ENCODE measurements around the gene HLA-DPB1.

Gene HLA-DPB1

DNA sequence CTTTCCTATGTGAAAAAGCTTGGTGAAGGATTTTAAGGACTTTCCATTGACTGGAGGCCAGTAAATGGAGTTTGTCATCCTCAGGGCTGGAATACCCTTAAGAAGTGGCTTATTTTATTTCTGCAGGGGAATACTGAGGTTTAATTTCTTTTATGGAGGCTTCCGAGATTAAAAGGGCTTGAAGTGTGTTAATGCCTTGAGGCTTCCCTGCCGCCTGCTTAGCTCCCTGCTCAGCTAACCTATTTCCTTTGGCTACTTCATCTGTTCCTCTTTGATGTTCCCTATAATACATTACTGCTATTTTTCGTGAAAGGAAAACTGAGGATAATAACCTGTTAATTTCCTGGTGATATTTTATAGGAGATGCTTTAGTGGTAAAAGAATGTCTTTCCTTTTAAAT is 44.2 kb downstream of the HLA-DPB1 start:
- POLR2A ChIA-PET = no interaction called here
- no peak for DNase-seq (ENCODE audit: extremely low spot score)
- TF ChIP-seq, protein P1, sequence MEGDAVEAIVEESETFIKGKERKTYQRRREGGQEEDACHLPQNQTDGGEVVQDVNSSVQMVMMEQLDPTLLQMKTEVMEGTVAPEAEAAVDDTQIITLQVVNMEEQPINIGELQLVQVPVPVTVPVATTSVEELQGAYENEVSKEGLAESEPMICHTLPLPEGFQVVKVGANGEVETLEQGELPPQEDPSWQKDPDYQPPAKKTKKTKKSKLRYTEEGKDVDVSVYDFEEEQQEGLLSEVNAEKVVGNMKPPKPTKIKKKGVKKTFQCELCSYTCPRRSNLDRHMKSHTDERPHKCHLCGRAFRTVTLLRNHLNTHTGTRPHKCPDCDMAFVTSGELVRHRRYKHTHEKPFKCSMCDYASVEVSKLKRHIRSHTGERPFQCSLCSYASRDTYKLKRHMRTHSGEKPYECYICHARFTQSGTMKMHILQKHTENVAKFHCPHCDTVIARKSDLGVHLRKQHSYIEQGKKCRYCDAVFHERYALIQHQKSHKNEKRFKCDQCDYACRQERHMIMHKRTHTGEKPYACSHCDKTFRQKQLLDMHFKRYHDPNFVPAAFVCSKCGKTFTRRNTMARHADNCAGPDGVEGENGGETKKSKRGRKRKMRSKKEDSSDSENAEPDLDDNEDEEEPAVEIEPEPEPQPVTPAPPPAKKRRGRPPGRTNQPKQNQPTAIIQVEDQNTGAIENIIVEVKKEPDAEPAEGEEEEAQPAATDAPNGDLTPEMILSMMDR (IDR thresholded peaks at IDR 0.05; ENCODE audit: control extremely low read depth, extremely low read depth, low read depth, missing control alignments) = no peak
- CTCF ChIA-PET = interaction anchor here (0.8 to 6.8 kb wide), 16 partner anchors 8 to 167 kb away, joined by 3 to 66 read pairs (median 5); partner anchors contain the start of gene HLA-DMA

DNA sequence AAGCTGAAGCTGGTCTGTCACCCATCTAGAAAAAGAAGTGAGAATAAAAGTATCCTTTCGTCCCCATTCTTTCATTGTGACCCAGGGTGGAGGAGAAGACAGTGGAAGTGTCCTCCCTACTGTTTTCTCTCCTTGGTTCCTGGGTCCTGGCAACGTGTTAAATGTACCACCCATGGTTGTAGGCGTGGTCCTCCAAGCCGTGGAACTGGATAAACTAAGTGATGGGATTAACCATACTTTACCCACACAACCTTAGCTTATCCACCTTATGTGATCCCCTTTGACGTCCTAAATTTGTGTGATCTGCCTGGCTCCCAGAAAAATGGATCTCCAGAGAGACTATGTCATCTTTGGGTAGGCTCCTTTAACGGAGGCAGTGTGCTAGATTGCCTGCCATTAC is 47.4 kb downstream of the HLA-DPB1 start:
- ChIA-PET CTCF (interaction anchor here (1.2 to 9.1 kb wide), 5 partner anchors 14 to 126 kb away, joined by 3 to 89 read pairs (median 17); no protein-coding TSS in a partner anchor), POLR2A (no interaction called here)
- no peak for DNase-seq (ENCODE audit: extremely low spot score)
- TF ChIP-seq, protein P1 (IDR thresholded peaks at IDR 0.05; ENCODE audit: control extremely low read depth, extremely low read depth, low read depth, missing control alignments) = no peak

- no peak for DNase-seq (ENCODE audit: extremely low spot score)
- CTCF ChIA-PET = interaction anchor here (0.7 to 9.1 kb wide), 14 partner anchors 10 to 125 kb away, joined by 3 to 89 read pairs (median 8); no protein-coding TSS in a partner anchor
- POLR2A ChIA-PET = no interaction called here
- TF ChIP-seq, protein P1 (IDR thresholded peaks at IDR 0.05; ENCODE audit: control extremely low read depth, extremely low read depth, low read depth, missing control alignments) = peak; percentile 17
Observed at GRCh38 chr6:33123732-33124524, 48.1 kb downstream of the HLA-DPB1 start.

DNA sequence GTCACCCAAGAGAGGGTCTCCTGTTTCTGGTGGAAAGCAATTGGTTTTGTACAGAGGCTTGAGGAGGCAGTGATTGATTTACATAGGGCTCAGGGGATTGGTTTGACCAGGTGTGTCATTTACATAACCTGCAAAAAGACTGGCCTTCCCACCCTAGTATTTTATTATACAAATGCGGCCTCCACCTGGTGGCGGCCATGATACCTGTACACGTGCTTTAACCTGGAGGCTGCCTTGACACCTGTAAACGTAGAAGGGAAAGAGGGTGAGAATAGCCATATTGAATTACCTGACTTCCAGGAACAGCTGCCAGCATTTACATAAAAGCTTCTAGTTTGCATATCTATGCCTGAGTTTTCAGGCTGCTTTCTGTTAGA is 48.7 kb downstream of the HLA-DPB1 start:
- CTCF ChIA-PET = interaction anchor here (0.9 to 9.1 kb wide), 14 partner anchors 6 to 125 kb away, joined by 3 to 89 read pairs (median 11); no protein-coding TSS in a partner anchor
- DNase-seq (ENCODE audit: extremely low spot score) = no peak
- TF ChIP-seq, protein P1 (IDR thresholded peaks at IDR 0.05; ENCODE audit: control extremely low read depth, extremely low read depth, low read depth, missing control alignments) = no peak
- POLR2A ChIA-PET = no interaction called here

DNA sequence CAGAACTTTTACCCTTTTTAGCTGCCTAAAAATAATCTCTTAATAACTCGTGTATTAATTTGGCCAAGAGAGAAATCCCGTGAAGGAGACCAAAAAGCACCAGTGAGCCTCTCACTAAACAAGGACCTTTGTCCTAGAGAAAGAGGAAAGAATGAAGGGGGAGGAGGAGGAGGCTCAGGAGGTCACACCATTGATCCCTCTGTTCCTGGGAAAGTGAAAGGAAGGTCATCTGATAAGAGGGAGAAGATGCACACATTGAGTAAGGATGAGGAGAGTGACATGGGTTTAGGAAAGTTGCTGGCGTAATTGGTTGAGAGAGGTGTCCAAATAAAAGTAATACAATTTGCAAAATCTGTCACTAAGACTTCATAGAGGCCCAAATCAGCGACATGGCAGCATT is 49.2 kb downstream of the HLA-DPB1 start:
- POLR2A ChIA-PET = no interaction called here
- no peak for DNase-seq (ENCODE audit: extremely low spot score)
- CTCF ChIA-PET = interaction anchor here (1.2 to 9.1 kb wide), 13 partner anchors 6 to 124 kb away, joined by 3 to 89 read pairs (median 14); no protein-coding TSS in a partner anchor
- TF ChIP-seq, protein P1 (IDR thresholded peaks at IDR 0.05; ENCODE audit: control extremely low read depth, extremely low read depth, low read depth, missing control alignments) = no peak

GRCh38 chr6:33126101-33126714 is 50.4 kb downstream of the HLA-DPB1 start:
- peak; percentile 64 for DNase-seq (ENCODE audit: extremely low spot score)
- ChIA-PET POLR2A (no interaction called here), CTCF (interaction anchor here (0.6 to 9.1 kb wide), 32 partner anchors 8 to 369 kb away, joined by 3 to 89 read pairs (median 4); partner anchors contain the start of gene HLA-DOA)
- TF ChIP-seq, protein P1 (IDR thresholded peaks at IDR 0.05; ENCODE audit: control extremely low read depth, extremely low read depth, low read depth, missing control alignments) = peak; percentile 58
